DMS53 treated with DMSO at 0.1 percent for 48 hours (cell line): ENCODE data around the gene ATP1A1.

Experiments
- DNase-seq: peaks from one replicate; lab custom pipeline; 2025; ENCODE audit not compliant: unreplicated experiment; lab: John Stamatoyannopoulos, UW

Gene ATP1A1

GRCh38 chr1:116372651-116373430 is at the start of gene ATP1A1:
Gene ATP1A1, plus strand, starts transcription at chr1:116373244. Its CDS starts 268 bp downstream, at chr1:116373512.
- DNase-seq, result peak; percentile 20

GRCh38 chr1:116323491-116323890 is 49.6 kb upstream of the ATP1A1 start:
- peak; percentile 67 for DNase-seq

- DNase-seq, result no peak
Observed at GRCh38 chr1:116324411-116324810, 48.6 kb upstream of the ATP1A1 start.

GRCh38 chr1:116325104-116325503 is 47.9 kb upstream of the ATP1A1 start:
- DNase-seq, result no peak

GRCh38 chr1:116325922-116326321 is 47.1 kb upstream of the ATP1A1 start:
- DNase-seq, result peak; percentile 22

- DNase-seq, result peak; percentile 8
Observed at GRCh38 chr1:116326486-116326885, 46.6 kb upstream of the ATP1A1 start.

- no peak for DNase-seq
Observed at GRCh38 chr1:116328671-116329070, 44.4 kb upstream of the ATP1A1 start.

- DNase-seq, result no peak
Observed at GRCh38 chr1:116329524-116330341, 43.3 kb upstream of the ATP1A1 start.

- peak; percentile 14 for DNase-seq
Observed at GRCh38 chr1:116330342-116330652, 42.7 kb upstream of the ATP1A1 start.

- no peak for DNase-seq
Observed at GRCh38 chr1:116330846-116331245, 42.2 kb upstream of the ATP1A1 start.

GRCh38 chr1:116331523-116331922 is 41.5 kb upstream of the ATP1A1 start:
- no peak for DNase-seq

GRCh38 chr1:116332451-116332850 is 40.6 kb upstream of the ATP1A1 start:
- no peak for DNase-seq

- DNase-seq, result no peak
Observed at GRCh38 chr1:116333171-116334014, 39.7 kb upstream of the ATP1A1 start.

- no peak for DNase-seq
Observed at GRCh38 chr1:116334015-116334547, 39.0 kb upstream of the ATP1A1 start.

- no peak for DNase-seq
Observed at GRCh38 chr1:116334868-116335635, 38.0 kb upstream of the ATP1A1 start.

GRCh38 chr1:116335850-116336624 is 37.0 kb upstream of the ATP1A1 start:
- DNase-seq, result no peak

GRCh38 chr1:116337398-116337797 is 35.6 kb upstream of the ATP1A1 start:
- DNase-seq, result no peak

GRCh38 chr1:116338400-116338799 is 34.6 kb upstream of the ATP1A1 start:
- DNase-seq, result no peak

GRCh38 chr1:116340506-116341231 is 32.4 kb upstream of the ATP1A1 start:
- no peak for DNase-seq
